ENCODE data around the gene DBH.

The DBH gene

DNA sequence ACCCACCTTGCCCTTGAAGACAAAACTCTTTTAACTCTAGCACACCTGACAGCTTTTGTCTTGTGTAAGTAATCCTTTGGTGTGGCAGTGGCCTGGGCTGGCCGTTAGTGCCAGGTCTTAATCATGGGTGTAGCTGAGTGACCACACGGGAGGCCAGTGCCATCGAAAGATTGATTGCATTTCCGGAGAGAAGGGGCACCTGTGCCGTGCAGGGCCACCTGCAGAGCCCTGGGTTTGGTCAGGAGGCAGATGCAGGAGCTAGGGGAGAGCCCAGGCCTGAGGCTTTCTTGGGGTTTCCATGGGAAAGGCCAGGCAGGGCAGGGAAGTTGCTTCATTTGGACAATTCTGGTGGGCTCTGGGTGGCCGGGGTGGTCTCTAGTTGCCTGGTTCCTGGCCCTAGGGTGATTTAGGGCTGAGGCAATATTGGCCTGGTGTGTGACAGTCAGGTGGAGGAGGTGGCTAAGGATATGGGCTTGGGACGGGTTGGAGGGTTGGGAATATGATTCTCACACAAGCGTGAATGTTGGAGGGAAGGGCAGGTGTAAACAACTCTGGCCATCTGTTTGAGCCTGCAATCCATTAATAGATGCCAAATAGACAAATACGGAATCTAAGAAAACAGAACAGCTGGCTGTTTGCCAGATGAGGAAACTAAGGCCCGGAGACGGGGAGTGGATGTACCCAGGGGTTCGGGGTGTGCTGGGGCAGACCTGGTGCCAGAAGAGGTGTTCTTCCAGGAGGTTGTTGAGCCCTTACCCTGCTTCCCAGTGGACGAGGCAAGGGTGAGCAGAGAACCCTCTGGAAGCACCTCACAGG is 4.6 kb downstream of the DBH start:
- Histone ChIP-seq H4K20me1 (ENCODE audit: control insufficient read depth, insufficient read depth, low read depth, low read length) (0 out of 2 replicates have a peak, but pooled peaks cover 3% of the 10 kb centered on the region), H3K79me2 (ENCODE audit: control insufficient read depth, low read length) (no peaks in the 10 kb centered on the region), H3K4me3 (ENCODE audit: low read length) (no peak overlapping the region), H3K27ac (ENCODE audit: low read depth, low read length) (no peak overlapping the region), H3K9me2 (replicated peaks; ENCODE audit: control insufficient read depth, low read length) (no peaks in the 10 kb centered on the region), H3K27me3 (ENCODE audit: control insufficient read depth, low read length) (peaks cover 5% of the 10 kb centered on the region; the same call in 1 of the 2 replicates), H3K36me3 (ENCODE audit: control insufficient read depth, low read length) (no peaks in the 10 kb centered on the region), H3K9me3 (ENCODE audit: control insufficient read depth, insufficient read depth, low read length) (no peaks in the 10 kb centered on the region), H3F3A (ENCODE audit: control insufficient read depth, insufficient read depth) (no peaks in the 10 kb centered on the region), H3K4me2 (ENCODE audit: low read length) (no peak overlapping the region), H3K4me1 (ENCODE audit: control insufficient read depth, low read length) (no peaks in the 10 kb centered on the region)
- TF ChIP-seq EZH2phosphoT487 (IDR thresholded peaks at IDR 0.05; ENCODE audit: borderline replicate concordance, low read length), result no peak
- TF ChIP-seq, protein P1, sequence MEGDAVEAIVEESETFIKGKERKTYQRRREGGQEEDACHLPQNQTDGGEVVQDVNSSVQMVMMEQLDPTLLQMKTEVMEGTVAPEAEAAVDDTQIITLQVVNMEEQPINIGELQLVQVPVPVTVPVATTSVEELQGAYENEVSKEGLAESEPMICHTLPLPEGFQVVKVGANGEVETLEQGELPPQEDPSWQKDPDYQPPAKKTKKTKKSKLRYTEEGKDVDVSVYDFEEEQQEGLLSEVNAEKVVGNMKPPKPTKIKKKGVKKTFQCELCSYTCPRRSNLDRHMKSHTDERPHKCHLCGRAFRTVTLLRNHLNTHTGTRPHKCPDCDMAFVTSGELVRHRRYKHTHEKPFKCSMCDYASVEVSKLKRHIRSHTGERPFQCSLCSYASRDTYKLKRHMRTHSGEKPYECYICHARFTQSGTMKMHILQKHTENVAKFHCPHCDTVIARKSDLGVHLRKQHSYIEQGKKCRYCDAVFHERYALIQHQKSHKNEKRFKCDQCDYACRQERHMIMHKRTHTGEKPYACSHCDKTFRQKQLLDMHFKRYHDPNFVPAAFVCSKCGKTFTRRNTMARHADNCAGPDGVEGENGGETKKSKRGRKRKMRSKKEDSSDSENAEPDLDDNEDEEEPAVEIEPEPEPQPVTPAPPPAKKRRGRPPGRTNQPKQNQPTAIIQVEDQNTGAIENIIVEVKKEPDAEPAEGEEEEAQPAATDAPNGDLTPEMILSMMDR (IDR thresholded peaks at IDR 0.05; ENCODE audit: low read depth, low read length, poor library complexity, severe bottlenecking), result no peak

DNA sequence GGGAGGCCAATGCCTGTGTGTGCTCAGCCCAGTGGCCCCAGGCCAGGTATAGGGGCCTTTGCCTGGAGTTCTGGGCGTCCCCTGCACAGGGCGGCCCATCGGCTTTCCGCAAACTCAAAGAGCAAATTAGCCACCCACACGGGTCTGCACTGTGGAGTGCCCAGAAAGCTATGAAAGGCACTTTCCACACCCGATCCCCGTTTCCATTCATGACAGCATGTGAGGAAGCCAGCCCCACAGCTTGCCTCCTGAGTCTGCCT is 5.2 kb downstream of the DBH start:
- H3K9me3 ChIP-seq (ENCODE audit: control insufficient read depth, insufficient read depth, low read length), result no peaks in the 10 kb centered on the region
- no peaks in the 10 kb centered on the region for H3K36me3 ChIP-seq (ENCODE audit: control insufficient read depth, low read length)
- H4K20me1 ChIP-seq (ENCODE audit: control insufficient read depth, insufficient read depth, low read depth, low read length), result 0 out of 2 replicates have a peak, but pooled peaks cover 3% of the 10 kb centered on the region
- no peaks in the 10 kb centered on the region for H3F3A ChIP-seq (ENCODE audit: control insufficient read depth, insufficient read depth)
- TF ChIP-seq, protein P1 (IDR thresholded peaks at IDR 0.05; ENCODE audit: low read depth, low read length, poor library complexity, severe bottlenecking), result no peak
- no peak for TF ChIP-seq EZH2phosphoT487 (IDR thresholded peaks at IDR 0.05; ENCODE audit: borderline replicate concordance, low read length)
- no peaks in the 10 kb centered on the region for H3K4me1 ChIP-seq (ENCODE audit: control insufficient read depth, low read length)
- H3K27me3 ChIP-seq (ENCODE audit: control insufficient read depth, low read length), result peaks cover 6% of the 10 kb centered on the region; the same call in 1 of the 2 replicates
- H3K4me3 ChIP-seq (ENCODE audit: low read length), result no peak overlapping the region
- H3K27ac ChIP-seq (ENCODE audit: low read depth, low read length), result no peak overlapping the region
- H3K9me2 ChIP-seq (replicated peaks; ENCODE audit: control insufficient read depth, low read length), result no peaks in the 10 kb centered on the region
- H3K79me2 ChIP-seq (ENCODE audit: control insufficient read depth, low read length), result no peaks in the 10 kb centered on the region
- H3K4me2 ChIP-seq (ENCODE audit: low read length), result no peak overlapping the region

DNA sequence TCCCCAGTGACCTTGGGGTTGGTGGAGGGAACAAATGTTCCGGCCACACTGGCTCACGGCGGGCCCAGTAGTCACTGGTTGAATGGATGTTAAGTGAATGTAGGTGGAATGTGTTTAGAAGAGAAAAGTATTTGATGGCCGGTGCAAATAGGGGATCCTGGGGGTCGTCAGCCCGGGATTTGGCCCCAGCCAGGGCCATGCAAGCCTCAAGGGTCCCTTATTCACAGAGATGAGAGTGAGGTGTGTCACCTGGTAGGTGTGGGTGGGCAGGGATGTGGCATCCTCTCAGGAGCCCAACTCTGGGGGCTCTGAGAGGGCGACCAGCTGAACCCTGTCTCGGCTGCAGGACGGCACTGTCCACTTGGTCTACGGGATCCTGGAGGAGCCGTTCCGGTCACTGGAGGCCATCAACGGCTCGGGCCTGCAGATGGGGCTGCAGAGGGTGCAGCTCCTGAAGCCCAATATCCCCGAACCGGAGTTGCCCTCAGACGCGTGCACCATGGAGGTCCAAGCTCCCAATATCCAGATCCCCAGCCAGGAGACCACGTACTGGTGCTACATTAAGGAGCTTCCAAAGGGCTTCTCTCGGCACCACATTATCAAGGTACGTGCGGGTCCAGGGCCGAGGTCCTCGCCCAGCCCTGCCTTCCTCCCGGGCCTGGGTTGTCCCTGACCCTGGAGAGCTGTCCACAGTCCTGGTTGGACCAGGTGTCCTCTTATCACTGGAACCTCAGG is 5.9 kb downstream of the DBH start:
- H3K4me3 ChIP-seq (ENCODE audit: low read length), result no peak overlapping the region
- H3K9me2 ChIP-seq (replicated peaks; ENCODE audit: control insufficient read depth, low read length), result no peaks in the 10 kb centered on the region
- H3K79me2 ChIP-seq (ENCODE audit: control insufficient read depth, low read length), result no peaks in the 10 kb centered on the region
- TF ChIP-seq, protein P1 (IDR thresholded peaks at IDR 0.05; ENCODE audit: low read depth, low read length, poor library complexity, severe bottlenecking), result no peak
- TF ChIP-seq EZH2phosphoT487 (IDR thresholded peaks at IDR 0.05; ENCODE audit: borderline replicate concordance, low read length), result no peak
- H3K9me3 ChIP-seq (ENCODE audit: control insufficient read depth, insufficient read depth, low read length), result no peaks in the 10 kb centered on the region
- H3K36me3 ChIP-seq (ENCODE audit: control insufficient read depth, low read length), result no peaks in the 10 kb centered on the region
- no peaks in the 10 kb centered on the region for H3K4me1 ChIP-seq (ENCODE audit: control insufficient read depth, low read length)
- H3K4me2 ChIP-seq (ENCODE audit: low read length), result no peak overlapping the region
- 0 out of 2 replicates have a peak, but pooled peaks cover 3% of the 10 kb centered on the region for H4K20me1 ChIP-seq (ENCODE audit: control insufficient read depth, insufficient read depth, low read depth, low read length)
- H3F3A ChIP-seq (ENCODE audit: control insufficient read depth, insufficient read depth), result no peaks in the 10 kb centered on the region
- no peak overlapping the region for H3K27ac ChIP-seq (ENCODE audit: low read depth, low read length)
- peaks cover 6% of the 10 kb centered on the region; the same call in 1 of the 2 replicates for H3K27me3 ChIP-seq (ENCODE audit: control insufficient read depth, low read length)
